Body of pancreas (tissue), 4 donors: Measurements from ENCODE around the gene ANTKMT. TPM values are rescaled to one million over a fixed set of nuclear protein-coding genes. Genes with fewer than 3 reads are reported as not detected.

Experiments used
- ATAC-seq: fragments of 150-250 bp; one replicate; pipeline ENCODE4 v1.9.1; 2016
- DNase-seq, 4 donors: peaks; one replicate each; pipeline ENCODE4 v3.0.0-alpha.2; 2019
- H3K27ac ChIP-seq, 4 donors: fragments of 200-600 bp; sonication (generic); 1 replicate in 3 of 4; 2 replicates in 1 of 4; pipeline versions ENCODE4 v1.5.1 to v1.6.1; 2016 to 2019; ENCODE audit warnings: mild to moderate bottlenecking in 1 of 4, mixed read lengths in 1 of 4, moderate library complexity in 1 of 4
- H3K27me3 ChIP-seq, 2 donors: fragments of 200-600 bp; sonication (generic); one replicate each; pipeline ENCODE4 v1.6.0; 2016; ENCODE audit warnings: mild to moderate bottlenecking in 1 of 2
- H3K36me3 ChIP-seq, 2 donors: fragments of 200-600 bp; sonication (generic); replicated peaks in 1 of 2; 2 replicates each; pipeline ENCODE4 v1.5.1; 2016; ENCODE audit warnings: low read depth in 2 of 2; ENCODE audit not compliant: insufficient read depth in 1 of 2
- H3K4me1 ChIP-seq: fragments of 200-600 bp; sonication (generic); one replicate; pipeline ENCODE4 v1.6.0; 2016
- H3K4me3 ChIP-seq, 2 donors: fragments of 200-600 bp; sonication (generic); 1 replicate in 1 of 2; 2 replicates in 1 of 2; pipeline ENCODE4 v1.5.1; 2016 to 2019
- H3K9me3 ChIP-seq, 3 donors: fragments of 200-600 bp; sonication (generic); 1 replicate in 2 of 3; 2 replicates in 1 of 3; pipeline ENCODE4 v1.5.1; 2016
- CTCF ChIP-seq, 7 experiments: fragments of 450-650 bp in 4 of 7; fragments of 200-600 bp in 3 of 7; sonication (generic) in 3 of 7; IDR thresholded peaks; one replicate each; pipeline ENCODE4 v1.5.1; 2016 to 2019; ENCODE audit warnings: antibody characterized with exemption in 7 of 7
- POLR2A ChIP-seq, 3 donors: fragments of 450-650 bp; IDR thresholded peaks; one replicate each; pipeline ENCODE4 v1.6.1; 2016; ENCODE audit warnings: antibody characterized with exemption in 3 of 3, mild to moderate bottlenecking in 2 of 3
- whole genome bisulfite sequencing, 2 donors: methylation state at CpG; one replicate each; pipeline ENCODE4 v1.1.5; 2017; 5-methylcytosine and 5-hydroxymethylcytosine counted together
- intact Hi-C: fragments of 100-400 bp; cut with DNase I; formaldehyde crosslinking; loops from one replicate; pipeline ENCODE4 v1.15.1; 2023
- total RNA-seq, 2 donors: library from RNA; depleted of rRNA; stranded (reverse); fragments of >200 nt; gene quantifications; one replicate each; pipeline ENCODE4 v1.1.0, GENCODE V29; 2016

Gene ANTKMT
- total RNA-seq, 2 donors from 2014 or later: 71.6 to 189 TPM

DNA sequence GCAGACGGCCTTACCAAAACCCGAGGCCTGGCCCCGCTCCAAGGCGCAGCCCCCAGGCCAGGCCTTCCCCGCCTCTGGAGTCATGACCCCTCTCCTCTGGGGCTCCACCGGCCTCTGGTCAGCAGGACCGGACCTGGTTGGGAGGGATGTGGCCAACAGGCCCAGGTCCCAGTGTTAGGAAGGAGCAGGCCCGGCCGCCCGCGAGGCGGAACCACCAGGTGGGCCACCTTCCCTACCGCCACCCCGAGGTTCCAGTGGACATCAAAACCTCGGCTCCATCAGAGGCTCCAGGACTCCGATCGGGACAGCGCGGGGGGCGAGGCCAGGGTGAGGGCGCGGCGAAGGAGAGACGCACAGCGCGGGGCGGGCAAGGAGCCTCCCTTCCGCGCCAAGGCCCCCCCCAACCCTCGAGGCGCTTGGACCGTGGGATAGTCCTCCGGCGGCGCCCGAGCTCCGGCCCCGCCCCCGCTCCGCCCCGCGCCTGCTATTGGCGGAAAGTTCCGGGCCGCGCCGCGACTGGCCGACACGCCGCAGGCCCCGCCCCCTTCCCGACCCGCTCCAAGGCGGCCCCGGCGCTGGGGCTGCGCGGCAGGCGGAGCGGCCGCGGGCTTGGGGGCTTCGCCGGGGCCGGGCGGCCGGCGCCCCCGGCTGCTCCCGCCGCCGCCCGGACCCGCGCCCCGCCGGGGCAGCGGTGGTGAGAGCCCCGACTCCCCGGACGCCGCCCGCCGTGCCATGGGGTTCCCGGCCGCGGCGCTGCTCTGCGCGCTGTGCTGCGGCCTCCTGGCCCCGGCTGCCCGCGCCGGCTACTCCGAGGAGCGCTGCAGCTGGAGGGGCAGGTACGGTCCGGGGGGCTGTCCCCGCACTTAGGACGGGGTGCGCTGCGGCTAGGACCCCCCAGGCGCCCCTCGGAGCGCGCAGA lies 6.1 kb upstream of the ANTKMT start, which contains the start of gene METRN:
Gene METRN, plus strand, starts transcription at position 561 of the 919 bp plus-strand sequence. Its CDS starts 172 bp downstream, at position 733.
- no peaks in the 10 kb centered on the region for H3K9me3 ChIP-seq
- H3K4me1 ChIP-seq: peaks cover 59% of the 10 kb centered on the region
- DNase-seq: peak; percentile 92 to 95 (median 93)
- intact Hi-C loops: loop anchor here (5.0 kb wide), 1 partner anchor 337 kb away; no protein-coding TSS in a partner anchor
- H3K27me3 ChIP-seq: peaks cover 0 to 15% of the 10 kb centered on the region in 2 donors
- 3 to 6% methylated on average over 5 to 55 of the region's 108 CpGs for WGBS, 2 donors
- TF ChIP-seq POLR2A (IDR thresholded peaks at IDR 0.05): no peak
- TF ChIP-seq CTCF (IDR thresholded peaks at IDR 0.05): no peak
- peak within 1 kb of the TSS; percentile 16 to 73 (median 63) for H3K27ac ChIP-seq
- peak; percentile 91 for ATAC-seq
- H3K4me3 ChIP-seq: peak within 1 kb of the TSS; percentile 25 to 43
- no peaks in the 10 kb centered on the region for H3K36me3 ChIP-seq

- H3K4me3 ChIP-seq: peak overlapping the region; percentile 25 to 43
- intact Hi-C loops: no loop called here
- no peaks in the 10 kb centered on the region for H3K9me3 ChIP-seq
- DNase-seq: no peak
- peak overlapping the region; percentile 16 to 73 (median 63) for H3K27ac ChIP-seq
- no peaks in the 10 kb centered on the region for H3K36me3 ChIP-seq
- ATAC-seq: peak; percentile 17
- H3K27me3 ChIP-seq: peaks cover 0 to 8% of the 10 kb centered on the region in 2 donors
- TF ChIP-seq CTCF (IDR thresholded peaks at IDR 0.05) (peak in 1 of 7 experiments; percentile 8), POLR2A (IDR thresholded peaks at IDR 0.05) (no peak)
- peaks cover 66% of the 10 kb centered on the region for H3K4me1 ChIP-seq
- WGBS, 2 donors: 2 to 7% methylated on average over 21 to 73 of the region's 74 CpGs
Measured at GRCh38 chr16:715477-716199, 5.3 kb upstream of the ANTKMT start.

DNA sequence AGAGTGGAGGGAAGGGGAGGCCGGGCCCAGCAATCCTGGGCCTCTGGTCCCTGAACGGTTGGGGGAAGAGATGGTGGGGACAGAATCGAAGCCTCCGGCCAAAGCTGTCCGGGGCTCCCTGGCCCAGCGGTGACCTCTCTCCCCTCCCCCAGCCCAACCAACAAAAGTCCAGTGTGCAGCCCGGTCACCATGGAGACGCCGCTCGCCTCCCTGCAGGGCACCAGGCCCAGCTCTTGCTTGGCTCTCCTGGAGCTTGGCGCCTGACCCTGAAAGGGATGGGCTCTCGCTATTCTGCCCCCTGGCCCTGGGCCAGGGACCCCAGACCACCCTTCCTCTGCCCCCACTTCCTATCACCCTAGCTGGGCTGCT lies 4.8 kb upstream of the ANTKMT start:
- TF ChIP-seq POLR2A (IDR thresholded peaks at IDR 0.05) (peak in 2 of 3 donors; percentile 12 to 16), CTCF (IDR thresholded peaks at IDR 0.05) (no peak)
- peaks cover 0 to 2% of the 10 kb centered on the region in 2 donors for H3K27me3 ChIP-seq
- no peaks in the 10 kb centered on the region for H3K9me3 ChIP-seq
- H3K36me3 ChIP-seq: no peaks in the 10 kb centered on the region
- intact Hi-C loops: no loop called here
- 15 to 26% methylated on average over 3 to 12 of the region's 12 CpGs for WGBS, 2 donors
- DNase-seq: peak; percentile 74 to 83 (median 80)
- no peak overlapping the region for H3K4me3 ChIP-seq
- peak overlapping the region; percentile 16 to 73 (median 63) for H3K27ac ChIP-seq
- peak; percentile 17 for ATAC-seq
- H3K4me1 ChIP-seq: peaks cover 66% of the 10 kb centered on the region

GRCh38 chr16:716768-717325 lies 4.1 kb upstream of the ANTKMT start:
- Histone ChIP-seq H3K9me3 (no peaks in the 10 kb centered on the region), H3K4me3 (no peak overlapping the region), H3K4me1 (peaks cover 67% of the 10 kb centered on the region), H3K27me3 (no peaks in the 10 kb centered on the region), H3K36me3 (no peaks in the 10 kb centered on the region), H3K27ac (peak overlapping the region in 3 of 4 donors; percentile 58 to 73 (median 68))
- DNase-seq (no peak), ATAC-seq (no peak)
- WGBS, 2 donors: 85% methylated on average over 29 of the region's 29 CpGs; no CpG with 5 or more reads in 1 of the 2 donors
- intact Hi-C loops: no loop called here
- TF ChIP-seq CTCF (IDR thresholded peaks at IDR 0.05): no peak
